ENCODE data around the gene SCN8A. TPM values are rescaled to one million over a fixed set of nuclear protein-coding genes. Genes with fewer than 3 reads are reported as not detected.

Gene SCN8A
- total RNA-seq, 1 donor from 2014 or later, result 0.53 TPM

DNA sequence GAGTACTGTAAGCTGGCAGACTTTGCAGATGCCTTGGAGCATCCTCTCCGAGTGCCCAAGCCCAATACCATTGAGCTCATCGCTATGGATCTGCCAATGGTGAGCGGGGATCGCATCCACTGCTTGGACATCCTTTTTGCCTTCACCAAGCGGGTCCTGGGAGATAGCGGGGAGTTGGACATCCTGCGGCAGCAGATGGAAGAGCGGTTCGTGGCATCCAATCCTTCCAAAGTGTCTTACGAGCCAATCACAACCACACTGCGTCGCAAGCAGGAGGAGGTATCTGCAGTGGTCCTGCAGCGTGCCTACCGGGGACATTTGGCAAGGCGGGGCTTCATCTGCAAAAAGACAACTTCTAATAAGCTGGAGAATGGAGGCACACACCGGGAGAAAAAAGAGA is 215.9 kb downstream of the SCN8A start:
- intact Hi-C loops (cut with DNase I), result no loop called here
- H3K27me3 ChIP-seq (ENCODE audit: low read depth), result no peaks in the 10 kb centered on the region
- H3K4me3 ChIP-seq, result no peak overlapping the region
- no peaks in the 10 kb centered on the region for H3K9me3 ChIP-seq
- H3K27ac ChIP-seq, result no peak overlapping the region
- H3K4me1 ChIP-seq, result no peaks in the 10 kb centered on the region
- TF ChIP-seq, protein P1, sequence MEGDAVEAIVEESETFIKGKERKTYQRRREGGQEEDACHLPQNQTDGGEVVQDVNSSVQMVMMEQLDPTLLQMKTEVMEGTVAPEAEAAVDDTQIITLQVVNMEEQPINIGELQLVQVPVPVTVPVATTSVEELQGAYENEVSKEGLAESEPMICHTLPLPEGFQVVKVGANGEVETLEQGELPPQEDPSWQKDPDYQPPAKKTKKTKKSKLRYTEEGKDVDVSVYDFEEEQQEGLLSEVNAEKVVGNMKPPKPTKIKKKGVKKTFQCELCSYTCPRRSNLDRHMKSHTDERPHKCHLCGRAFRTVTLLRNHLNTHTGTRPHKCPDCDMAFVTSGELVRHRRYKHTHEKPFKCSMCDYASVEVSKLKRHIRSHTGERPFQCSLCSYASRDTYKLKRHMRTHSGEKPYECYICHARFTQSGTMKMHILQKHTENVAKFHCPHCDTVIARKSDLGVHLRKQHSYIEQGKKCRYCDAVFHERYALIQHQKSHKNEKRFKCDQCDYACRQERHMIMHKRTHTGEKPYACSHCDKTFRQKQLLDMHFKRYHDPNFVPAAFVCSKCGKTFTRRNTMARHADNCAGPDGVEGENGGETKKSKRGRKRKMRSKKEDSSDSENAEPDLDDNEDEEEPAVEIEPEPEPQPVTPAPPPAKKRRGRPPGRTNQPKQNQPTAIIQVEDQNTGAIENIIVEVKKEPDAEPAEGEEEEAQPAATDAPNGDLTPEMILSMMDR (IDR thresholded peaks at IDR 0.05), result no peak
- ATAC-seq (no peak), DNase-seq (no peak)
- no peaks in the 10 kb centered on the region for H3K36me3 ChIP-seq

DNA sequence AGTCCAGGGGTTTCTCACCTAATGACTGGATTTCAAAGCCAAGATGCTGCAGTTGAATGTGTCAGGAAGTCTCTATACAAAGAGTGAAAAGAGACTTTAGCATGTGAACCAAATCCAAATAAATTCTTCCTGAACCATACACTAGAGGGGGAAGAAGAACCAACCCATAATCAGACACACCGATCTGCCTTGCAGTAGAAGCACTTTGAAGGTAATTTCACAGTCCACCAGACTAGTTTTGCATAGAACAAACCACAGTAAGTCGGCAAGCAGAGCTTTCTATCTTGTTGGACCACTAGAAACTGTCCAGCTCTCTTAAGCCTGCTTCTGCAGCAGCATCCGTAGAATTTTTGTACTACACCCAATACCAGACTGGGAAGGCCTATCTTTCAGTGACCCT is 218.2 kb downstream of the SCN8A start:
- TF ChIP-seq, protein P1 (IDR thresholded peaks at IDR 0.05), result no peak
- Histone ChIP-seq H3K9me3 (no peaks in the 10 kb centered on the region), H3K4me3 (no peak overlapping the region), H3K36me3 (no peaks in the 10 kb centered on the region), H3K4me1 (peaks cover 4% of the 10 kb centered on the region), H3K27me3 (ENCODE audit: low read depth) (no peaks in the 10 kb centered on the region), H3K27ac (no peak overlapping the region)
- intact Hi-C loops (cut with DNase I), result no loop called here
- ATAC-seq (no peak), DNase-seq (no peak)

DNA sequence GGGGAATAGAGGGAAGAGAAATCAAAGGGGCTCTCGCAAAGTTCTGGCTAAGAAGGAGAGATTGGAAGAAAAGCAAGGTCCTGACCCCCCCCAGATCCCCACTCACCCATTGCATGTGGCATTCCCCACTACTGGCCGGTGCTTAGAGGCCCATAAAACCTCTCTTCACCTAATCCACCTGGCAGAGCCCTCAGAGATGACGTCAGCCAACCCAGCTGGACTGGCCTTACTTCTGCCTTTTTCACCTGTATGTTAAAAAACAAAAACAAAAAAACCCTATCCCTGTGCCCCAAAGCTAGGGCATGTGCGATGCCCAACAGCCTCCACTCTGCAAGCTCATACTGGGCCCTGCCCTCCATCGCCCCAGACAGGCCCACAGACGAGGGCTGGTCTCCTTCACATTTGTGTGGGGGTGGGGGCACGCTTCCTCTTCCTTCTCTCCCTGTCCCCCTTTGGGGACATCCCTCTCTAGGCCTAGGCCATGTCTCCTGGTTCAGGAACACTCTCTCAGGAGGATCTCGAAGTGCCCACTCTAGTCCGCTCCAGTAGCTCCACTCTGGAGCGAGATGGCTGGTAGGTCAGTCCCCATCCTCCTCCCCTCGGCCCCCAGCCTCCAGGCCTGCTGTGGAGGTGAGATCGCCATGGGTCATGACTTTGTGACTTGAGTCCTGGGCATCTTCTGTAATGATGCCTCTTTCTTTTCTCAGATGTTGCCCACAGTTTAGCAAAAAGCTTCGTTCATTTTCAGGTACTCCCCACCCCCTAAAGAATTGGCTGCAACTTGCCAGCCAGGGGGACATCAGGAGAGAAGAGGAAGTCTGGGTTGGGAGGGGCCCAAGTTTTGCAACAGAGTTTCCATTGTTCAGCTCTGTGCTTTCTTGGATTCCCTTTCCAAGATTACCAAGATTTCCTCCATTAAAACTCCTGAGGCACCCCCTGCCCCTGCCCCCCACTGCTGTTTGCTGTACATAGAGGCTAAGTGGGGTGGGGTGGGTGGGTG is 220.5 kb downstream of the SCN8A start:
- TF ChIP-seq, protein P1 (IDR thresholded peaks at IDR 0.05), result no peak
- ATAC-seq (no peak), DNase-seq (no peak)
- Histone ChIP-seq H3K27ac (no peak overlapping the region), H3K36me3 (no peaks in the 10 kb centered on the region), H3K9me3 (no peaks in the 10 kb centered on the region), H3K4me1 (peaks cover 15% of the 10 kb centered on the region), H3K4me3 (no peak overlapping the region), H3K27me3 (ENCODE audit: low read depth) (no peaks in the 10 kb centered on the region)
- intact Hi-C loops (cut with DNase I), result no loop called here

DNA sequence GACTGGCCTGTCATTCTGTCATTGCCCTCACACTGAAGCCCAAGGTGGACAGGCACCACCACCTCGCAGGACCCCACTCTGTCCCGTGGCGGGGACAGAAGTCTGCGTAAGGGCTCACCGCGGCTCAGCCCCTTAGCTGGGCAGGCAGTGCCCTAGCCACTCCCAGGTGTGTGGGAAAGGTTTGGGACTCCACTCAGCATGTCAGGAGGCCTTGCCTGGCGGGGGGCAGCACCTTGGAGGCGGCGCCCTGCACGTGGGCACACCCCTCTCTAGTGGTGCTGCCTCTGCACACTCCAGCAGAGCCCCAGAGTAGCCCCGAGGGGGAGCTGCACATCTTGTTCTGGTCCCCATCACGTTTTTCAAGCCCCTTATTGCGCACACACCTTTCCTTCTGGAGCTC is 221.8 kb downstream of the SCN8A start:
- intact Hi-C loops (cut with DNase I), result no loop called here
- H3K9me3 ChIP-seq, result no peaks in the 10 kb centered on the region
- DNase-seq, result no peak
- peaks cover 15% of the 10 kb centered on the region for H3K4me1 ChIP-seq
- H3K27me3 ChIP-seq (ENCODE audit: low read depth), result no peaks in the 10 kb centered on the region
- TF ChIP-seq, protein P1 (IDR thresholded peaks at IDR 0.05), result no peak
- no peak overlapping the region for H3K27ac ChIP-seq
- no peak overlapping the region for H3K4me3 ChIP-seq
- ATAC-seq, result peak in 1 of 2 donors; percentile 4
- H3K36me3 ChIP-seq, result no peaks in the 10 kb centered on the region

DNA sequence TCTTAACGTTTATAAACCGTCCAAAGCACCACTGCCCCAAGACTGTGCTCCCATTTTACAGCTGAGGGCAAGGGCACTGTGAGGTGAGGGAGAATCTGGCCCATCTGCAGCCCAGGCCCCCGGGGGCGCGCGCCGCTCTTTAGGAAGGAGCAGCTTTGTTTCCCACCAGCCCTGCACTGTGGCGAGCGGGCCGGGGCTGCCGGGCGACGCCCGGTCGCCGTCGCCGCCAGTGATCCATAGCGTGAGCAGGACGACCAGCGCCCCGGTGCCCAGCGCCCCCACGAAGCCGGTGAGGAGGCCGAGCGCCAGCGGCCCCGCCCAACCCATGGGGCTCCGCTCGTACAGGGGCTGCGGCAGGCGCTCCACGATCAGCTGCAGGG is 222.9 kb downstream of the SCN8A start:
- no peaks in the 10 kb centered on the region for H3K9me3 ChIP-seq
- no peaks in the 10 kb centered on the region for H3K27me3 ChIP-seq (ENCODE audit: low read depth)
- TF ChIP-seq, protein P1 (IDR thresholded peaks at IDR 0.05), result no peak
- ATAC-seq (no peak), DNase-seq (no peak)
- peak overlapping the region; percentile 63 for H3K4me3 ChIP-seq
- H3K36me3 ChIP-seq, result no peaks in the 10 kb centered on the region
- peaks cover 15% of the 10 kb centered on the region for H3K4me1 ChIP-seq
- H3K27ac ChIP-seq, result no peak overlapping the region
- intact Hi-C loops (cut with DNase I), result no loop called here

Measured in lower lobe of right lung (tissue), 2 donors.